Astrocyte (in vitro differentiated cells and primary cell): ENCODE results near the gene DRC7.

Experiments
- EZH2 ChIP-seq: IDR thresholded peaks from 2 replicates; pipeline ENCODE4 v1.6.1; 2012; ENCODE audit warnings: mild to moderate bottlenecking, low read length, inconsistent platforms; ENCODE audit not compliant: insufficient read depth
- TF ChIP-seq, protein P1 (sequence below): IDR thresholded peaks from 2 replicates; pipeline ENCODE4 v1.5.1; 2011; ENCODE audit warnings: low read depth, mild to moderate bottlenecking, inconsistent platforms, low read length, moderate library complexity; ENCODE audit not compliant: insufficient read depth

DNA sequence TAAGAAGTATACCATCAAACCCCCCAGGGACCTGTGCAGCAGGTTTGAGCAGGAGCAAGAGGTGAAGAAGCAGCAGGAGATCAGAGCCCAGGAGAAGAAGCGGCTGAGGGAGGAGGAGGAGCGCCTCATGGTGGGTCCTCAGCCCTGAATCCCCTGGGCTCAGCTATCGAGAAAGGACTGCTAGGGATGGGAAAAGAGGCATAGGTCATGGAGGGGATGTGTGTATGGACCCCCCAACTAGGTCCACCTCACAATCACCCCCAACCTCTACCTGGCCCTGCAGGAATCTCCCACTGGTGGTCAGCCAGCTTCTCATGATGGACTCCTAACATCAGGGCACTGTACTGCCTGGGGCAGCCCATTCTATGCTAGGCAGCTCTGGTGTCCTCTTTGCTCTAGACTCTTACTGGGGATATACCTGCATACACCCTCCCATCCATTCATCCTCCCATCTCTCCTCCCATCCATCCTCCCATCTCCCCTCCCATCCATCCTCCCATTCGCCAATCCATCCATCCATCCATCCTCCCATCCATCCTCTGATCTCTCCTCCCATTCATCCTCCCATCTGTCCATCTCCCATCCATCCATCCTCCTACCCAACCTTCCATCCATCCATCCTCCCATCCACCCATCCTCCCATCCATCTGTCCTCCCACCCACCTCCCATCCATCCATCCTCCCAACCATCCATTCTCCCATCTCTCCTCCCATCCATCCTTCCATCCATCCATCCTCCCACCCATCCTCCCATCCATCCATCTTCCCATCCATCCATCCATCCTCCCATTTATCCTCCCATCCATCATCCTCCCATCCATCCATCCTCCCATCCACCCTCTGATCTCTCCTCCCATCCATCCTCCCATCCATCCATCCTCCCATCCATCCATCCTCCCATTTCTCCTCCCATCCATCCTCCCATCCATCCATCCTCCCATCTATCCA, 10.6 kb downstream of the DRC7 start:
- TF ChIP-seq, protein P1, sequence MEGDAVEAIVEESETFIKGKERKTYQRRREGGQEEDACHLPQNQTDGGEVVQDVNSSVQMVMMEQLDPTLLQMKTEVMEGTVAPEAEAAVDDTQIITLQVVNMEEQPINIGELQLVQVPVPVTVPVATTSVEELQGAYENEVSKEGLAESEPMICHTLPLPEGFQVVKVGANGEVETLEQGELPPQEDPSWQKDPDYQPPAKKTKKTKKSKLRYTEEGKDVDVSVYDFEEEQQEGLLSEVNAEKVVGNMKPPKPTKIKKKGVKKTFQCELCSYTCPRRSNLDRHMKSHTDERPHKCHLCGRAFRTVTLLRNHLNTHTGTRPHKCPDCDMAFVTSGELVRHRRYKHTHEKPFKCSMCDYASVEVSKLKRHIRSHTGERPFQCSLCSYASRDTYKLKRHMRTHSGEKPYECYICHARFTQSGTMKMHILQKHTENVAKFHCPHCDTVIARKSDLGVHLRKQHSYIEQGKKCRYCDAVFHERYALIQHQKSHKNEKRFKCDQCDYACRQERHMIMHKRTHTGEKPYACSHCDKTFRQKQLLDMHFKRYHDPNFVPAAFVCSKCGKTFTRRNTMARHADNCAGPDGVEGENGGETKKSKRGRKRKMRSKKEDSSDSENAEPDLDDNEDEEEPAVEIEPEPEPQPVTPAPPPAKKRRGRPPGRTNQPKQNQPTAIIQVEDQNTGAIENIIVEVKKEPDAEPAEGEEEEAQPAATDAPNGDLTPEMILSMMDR, result no peak
- no peak for TF ChIP-seq EZH2
